ENCODE data around the gene NCR2.
A peak's percentile ranks its signal among the peaks of the same experiment; 100 is the strongest.
"Not testable (repeated sequence)": the region's sequence is repeated elsewhere in the genome, so short reads cannot be mapped to it uniquely, and the experiment has no call there.

The NCR2 gene

GRCh38 chr6:41291717-41292116, 43.7 kb upstream of the NCR2 start:
- no peak overlapping the region for H3K27ac ChIP-seq
- no peak overlapping the region for H3K4me3 ChIP-seq (ENCODE audit: low read depth, low read length)
- in situ Hi-C loops (cut with HindIII; ENCODE audit: low pct_ligation_motif_present, low sequenced_read_pairs), result no loop called here
- no peak for DNase-seq
- no peaks in the 10 kb centered on the region for H3K36me3 ChIP-seq (replicated peaks)
- TF ChIP-seq CTCF (IDR thresholded peaks at IDR 0.05; ENCODE audit: low read depth, low read length, missing control alignments), result no peak
- H3K27me3 ChIP-seq (replicated peaks), result peaks cover 3% of the 10 kb centered on the region

DNA sequence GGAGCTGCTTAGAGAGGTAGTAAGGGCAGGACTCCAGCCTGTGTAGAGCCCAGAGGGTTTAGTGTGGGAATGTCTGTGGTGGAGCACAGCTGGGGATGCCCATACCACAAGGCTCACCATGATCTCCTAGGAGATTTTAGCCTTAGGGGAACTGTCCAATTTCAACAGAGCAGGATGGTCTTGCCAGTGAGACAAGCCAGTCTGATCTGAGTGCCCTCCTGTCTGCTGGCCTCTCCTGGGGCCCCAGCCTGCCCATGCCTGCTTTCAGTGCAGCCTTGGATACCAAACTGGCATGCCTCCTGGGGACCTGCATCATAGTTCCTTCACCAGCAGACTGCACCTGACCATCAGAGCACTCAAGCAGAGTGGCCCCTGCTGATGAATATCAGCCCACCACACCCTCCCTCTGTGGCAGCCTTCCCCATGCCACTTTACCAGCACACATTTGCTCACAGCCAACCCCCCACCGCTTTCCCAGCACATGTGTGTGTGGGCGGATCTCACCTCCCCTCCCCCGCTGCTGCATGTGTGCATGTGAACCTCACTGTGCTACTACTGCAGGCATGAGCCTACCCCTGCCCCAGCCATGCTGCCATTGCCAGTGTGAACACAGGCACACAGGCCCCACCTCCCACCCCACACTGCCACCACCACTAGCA, 41.1 kb upstream of the NCR2 start:
- in situ Hi-C loops (cut with HindIII; ENCODE audit: low pct_ligation_motif_present, low sequenced_read_pairs), result no loop called here
- no peak overlapping the region for H3K27ac ChIP-seq
- DNase-seq, result no peak
- no peak for TF ChIP-seq CTCF (IDR thresholded peaks at IDR 0.05; ENCODE audit: low read depth, low read length, missing control alignments)
- H3K36me3 ChIP-seq (replicated peaks), result no peaks in the 10 kb centered on the region
- peaks cover 3% of the 10 kb centered on the region for H3K27me3 ChIP-seq (replicated peaks)
- no peak overlapping the region for H3K4me3 ChIP-seq (ENCODE audit: low read depth, low read length)

GRCh38 chr6:41297248-41297647, 38.2 kb upstream of the NCR2 start:
- H3K27ac ChIP-seq; DNase-seq; in situ Hi-C loops (cut with HindIII; ENCODE audit: low pct_ligation_motif_present, low sequenced_read_pairs); H3K4me3 ChIP-seq (ENCODE audit: low read depth, low read length); H3K36me3 ChIP-seq (replicated peaks); H3K27me3 ChIP-seq (replicated peaks): not testable (repeated sequence)

GRCh38 chr6:41298785-41299502, 36.5 kb upstream of the NCR2 start:
- no peak overlapping the region for H3K4me3 ChIP-seq (ENCODE audit: low read depth, low read length)
- DNase-seq, result no peak
- H3K36me3 ChIP-seq (replicated peaks), result no peaks in the 10 kb centered on the region
- in situ Hi-C loops (cut with HindIII; ENCODE audit: low pct_ligation_motif_present, low sequenced_read_pairs), result no loop called here
- no peak overlapping the region for H3K27ac ChIP-seq
- peaks cover under 1% of the 10 kb centered on the region for H3K27me3 ChIP-seq (replicated peaks)
- TF ChIP-seq CTCF (IDR thresholded peaks at IDR 0.05; ENCODE audit: low read depth, low read length, missing control alignments), result no peak

- TF ChIP-seq CTCF (IDR thresholded peaks at IDR 0.05; ENCODE audit: low read depth, low read length, missing control alignments), result no peak
- Histone ChIP-seq H3K4me3 (ENCODE audit: low read depth, low read length) (no peak overlapping the region), H3K36me3 (replicated peaks) (no peaks in the 10 kb centered on the region), H3K27me3 (replicated peaks) (peaks cover 4% of the 10 kb centered on the region), H3K27ac (no peak overlapping the region)
- in situ Hi-C loops (cut with HindIII; ENCODE audit: low pct_ligation_motif_present, low sequenced_read_pairs), result no loop called here
- no peak for DNase-seq
Measured at GRCh38 chr6:41302638-41303037, 32.8 kb upstream of the NCR2 start.

GRCh38 chr6:41306187-41306854, 29.1 kb upstream of the NCR2 start:
- peak; percentile 72 for TF ChIP-seq CTCF (IDR thresholded peaks at IDR 0.05; ENCODE audit: low read depth, low read length, missing control alignments)
- H3K27ac ChIP-seq, result no peak overlapping the region
- peaks cover 5% of the 10 kb centered on the region for H3K27me3 ChIP-seq (replicated peaks)
- in situ Hi-C loops (cut with HindIII; ENCODE audit: low pct_ligation_motif_present, low sequenced_read_pairs), result no loop called here
- DNase-seq, result peak; percentile 23
- H3K4me3 ChIP-seq (ENCODE audit: low read depth, low read length), result no peak overlapping the region
- H3K36me3 ChIP-seq (replicated peaks), result no peaks in the 10 kb centered on the region

All from brain microvascular endothelial cell (primary cell).